ENCODE measurements around the gene TBC1D3H.
"Not testable (repeated sequence)": the region's sequence is repeated elsewhere in the genome, so short reads cannot be mapped to it uniquely, and the experiment has no call there.

GRCh38 chr17:36375938-36376337, 12.3 kb downstream of the TBC1D3H start:
- TF ChIP-seq JUNB (IDR thresholded peaks at IDR 0.05); ATF2 (IDR thresholded peaks at IDR 0.05; ENCODE audit: low read length); BRCA1 (IDR thresholded peaks at IDR 0.05; ENCODE audit: low read depth, low read length); CTCF (IDR thresholded peaks at IDR 0.05 in 2 of 3, conservative IDR thresholded peaks at IDR 0.05 in 1 of 3; ENCODE audit: control insufficient read depth in 2 of 3, extremely low read depth in 1 of 3, insufficient read depth in 1 of 3, low read depth in 3 of 3, low read length in 3 of 3); EP300 (IDR thresholded peaks at IDR 0.05; ENCODE audit: borderline replicate concordance in 1 of 2, control insufficient read depth in 1 of 2, low read depth in 2 of 2, low read length in 2 of 2); USF1 (IDR thresholded peaks at IDR 0.05; ENCODE audit: borderline replicate concordance, extremely low read length, insufficient read depth, low read depth, low read length); MAX (IDR thresholded peaks at IDR 0.05; ENCODE audit: low read depth, low read length); POLR2AphosphoS5 (IDR thresholded peaks at IDR 0.05; ENCODE audit: low read length); CHD2 (IDR thresholded peaks at IDR 0.05; ENCODE audit: borderline replicate concordance, low read depth, low read length); STAT1 (conservative IDR thresholded peaks at IDR 0.05); YY1 (IDR thresholded peaks at IDR 0.05; ENCODE audit: low read depth, low read length): not testable (repeated sequence)
